GM21619 (cell line): Measurements from ENCODE around the gene CST11.
A peak's percentile ranks its signal among the peaks of the same experiment; 100 is the strongest.

Source experiments
- ATAC-seq: cut with Tn5 transposase; IDR thresholded peaks from one replicate; pipeline ENCODE4 v1.9.1; 2021; ENCODE audit not compliant: unreplicated experiment

CST11 gene

GRCh38 chr20:23454816-23455215 is 2.1 kb upstream of the CST11 start:
- ATAC-seq: no peak

DNA sequence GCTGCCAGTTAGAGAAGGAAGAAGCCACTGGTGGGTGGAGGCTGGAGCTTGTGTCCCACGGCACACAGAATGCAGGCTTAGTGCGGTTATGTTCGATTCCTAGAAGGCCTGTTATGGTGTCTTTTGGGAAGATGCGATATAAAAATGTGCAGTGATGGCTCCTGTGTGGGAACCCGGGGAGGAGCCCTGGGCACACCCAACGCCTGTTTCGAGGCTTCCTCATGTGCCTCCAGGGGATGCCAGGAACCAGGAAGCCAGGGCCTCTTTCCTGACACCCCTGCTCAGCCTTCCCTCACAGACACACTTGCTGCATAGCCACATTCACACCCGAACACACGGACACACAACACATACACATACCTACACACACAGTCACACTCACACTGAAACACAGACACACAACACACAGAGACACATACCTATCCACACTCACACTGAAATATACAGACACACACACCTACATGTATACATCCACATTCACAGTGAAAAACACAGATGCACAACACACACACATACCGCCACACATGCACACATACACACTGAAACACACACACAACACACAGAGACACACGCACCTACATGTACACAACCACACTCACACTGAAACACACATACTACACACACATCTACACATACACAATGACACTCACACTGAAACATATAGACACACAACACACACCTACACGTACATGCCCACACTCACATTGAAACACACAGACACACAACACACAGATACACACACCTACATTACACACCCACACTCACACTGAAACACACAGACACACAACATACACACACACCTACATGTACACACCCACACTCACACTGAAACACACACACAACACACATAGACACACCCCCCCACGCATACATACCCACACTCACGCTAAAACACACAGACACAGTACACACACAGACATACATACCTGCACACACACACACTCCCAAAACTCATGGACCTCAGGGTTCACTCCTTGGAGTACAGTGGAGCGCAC is 1.2 kb upstream of the CST11 start:
- no peak for ATAC-seq

- ATAC-seq: no peak
Observed at GRCh38 chr20:23451956-23452487, 654 bp downstream of the CST11 start.

GRCh38 chr20:23450877-23451276 is 1.8 kb downstream of the CST11 start:
- ATAC-seq: no peak

- no peak for ATAC-seq
Observed at GRCh38 chr20:23449421-23449820, 3.3 kb downstream of the CST11 start.

DNA sequence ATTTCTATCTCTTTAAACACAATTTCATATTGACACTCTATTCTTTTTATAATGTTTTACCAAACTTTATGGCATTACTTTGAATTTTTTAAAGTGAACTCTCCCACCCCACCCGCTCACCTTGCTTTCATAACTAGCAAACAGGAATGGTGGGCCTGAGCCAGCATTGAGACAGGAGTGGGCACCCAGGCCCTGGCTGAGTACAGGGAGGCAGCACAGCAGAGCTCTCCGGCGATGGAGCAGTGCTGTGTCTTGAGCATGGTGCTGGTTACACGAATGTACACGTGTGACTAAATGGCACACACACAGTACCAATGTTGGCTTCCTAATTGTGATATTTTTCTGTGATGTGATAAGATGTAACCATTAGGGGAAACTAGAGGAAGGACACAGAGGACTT is 4.5 kb downstream of the CST11 start:
- no peak for ATAC-seq

DNA sequence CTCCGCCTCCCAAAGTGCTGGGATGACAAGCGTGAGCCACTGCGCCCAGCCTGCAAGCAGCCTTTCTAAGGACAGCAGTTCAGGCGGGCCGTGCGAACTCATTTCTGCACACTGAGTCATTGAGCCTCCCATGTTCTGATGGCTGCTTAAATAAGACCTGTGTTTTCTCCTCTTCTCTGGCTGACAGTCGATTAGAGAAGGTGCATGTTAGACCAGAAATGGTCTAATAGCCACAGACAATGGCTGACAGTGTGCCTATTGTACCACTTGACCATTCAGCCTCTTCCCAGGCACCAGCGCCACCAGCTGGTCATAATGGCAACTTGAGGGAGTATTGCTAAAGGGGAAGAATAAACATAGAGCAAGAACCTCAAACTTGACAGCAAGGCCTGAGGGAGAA is 6.2 kb downstream of the CST11 start:
- ATAC-seq: no peak

GRCh38 chr20:23445596-23446217 is 7.0 kb downstream of the CST11 start:
- no peak for ATAC-seq

DNA sequence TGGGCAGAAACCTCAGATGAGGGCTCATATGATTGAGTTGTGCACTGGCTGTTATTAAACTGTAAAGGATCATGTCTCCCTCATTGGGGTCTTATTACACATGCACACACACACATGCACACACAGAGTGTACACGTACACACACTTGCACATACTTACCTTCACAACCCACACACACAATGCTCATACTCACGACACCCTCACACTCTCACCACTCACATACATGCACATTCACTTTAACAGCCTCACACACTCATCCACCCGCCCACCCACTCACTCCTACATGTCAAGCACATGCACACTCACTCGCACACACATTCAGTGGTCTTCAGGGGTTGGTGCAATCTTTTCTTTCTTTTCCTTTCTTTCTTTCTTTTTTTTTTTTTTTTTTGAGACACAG is 7.8 kb downstream of the CST11 start:
- no peak for ATAC-seq

- ATAC-seq: no peak
Observed at GRCh38 chr20:23442436-23442835, 10.2 kb downstream of the CST11 start.

DNA sequence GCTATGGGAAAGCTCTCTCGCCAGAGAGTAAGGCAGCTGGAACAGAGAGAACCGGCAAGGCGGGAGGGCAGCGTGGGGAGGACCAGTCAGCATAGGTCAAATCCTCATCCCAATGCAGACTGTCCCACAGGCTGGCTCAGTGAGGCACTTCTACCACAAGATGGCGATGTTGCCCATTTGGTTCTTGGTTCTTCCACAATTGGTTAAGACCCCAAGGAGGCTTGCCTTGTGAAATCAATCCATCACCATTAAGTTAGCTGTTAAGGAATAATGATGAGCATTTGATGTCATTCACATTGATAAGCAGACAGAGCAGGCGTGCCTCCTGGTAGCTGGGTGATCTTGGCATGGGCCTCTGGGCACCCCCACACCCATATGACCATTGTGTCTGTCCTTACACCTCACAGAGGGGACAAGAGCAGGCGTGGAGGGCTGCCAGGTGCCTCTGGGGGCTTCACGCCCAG is 10.8 kb downstream of the CST11 start:
- peak; percentile 80 for ATAC-seq

DNA sequence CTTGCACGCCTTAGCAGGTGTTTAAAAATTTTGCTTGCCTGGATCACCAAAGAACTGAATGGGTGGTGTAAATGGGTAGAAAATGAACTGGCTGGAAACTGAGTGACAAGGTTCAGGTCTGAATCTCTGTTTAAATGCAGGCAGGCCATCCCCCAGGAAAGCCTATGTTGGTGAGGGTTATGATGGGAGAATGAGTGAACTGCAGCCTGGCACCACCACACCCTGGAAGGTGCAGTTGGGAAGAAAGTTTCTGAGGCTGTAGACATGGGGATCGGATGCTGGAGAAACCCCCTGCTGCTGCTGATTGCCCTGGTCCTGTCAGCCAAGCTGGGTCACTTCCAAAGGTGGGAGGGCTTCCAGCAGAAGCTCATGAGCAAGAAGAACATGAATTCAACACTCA is 12.7 kb downstream of the CST11 start:
- ATAC-seq: no peak

DNA sequence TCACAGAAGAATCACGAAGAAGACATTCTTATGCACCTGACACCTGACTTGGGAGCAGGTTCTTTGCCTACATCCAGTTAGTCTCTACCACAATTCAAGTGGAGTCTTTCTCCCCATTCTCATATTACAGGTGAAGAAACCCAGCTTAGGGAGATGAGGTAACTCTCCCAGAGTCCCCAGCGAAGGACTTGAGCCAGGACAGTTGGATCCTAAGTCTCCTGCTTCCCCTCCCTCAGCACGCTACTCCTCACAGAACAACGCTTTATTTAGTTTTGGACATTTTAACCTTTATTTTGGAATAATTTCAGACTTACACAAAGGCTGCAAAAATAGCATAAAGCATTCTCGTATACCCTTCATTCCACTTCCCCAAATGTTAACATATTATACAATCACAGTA is 14.0 kb downstream of the CST11 start:
- ATAC-seq: no peak

- ATAC-seq: no peak
Observed at GRCh38 chr20:23437126-23437899, 15.4 kb downstream of the CST11 start.

DNA sequence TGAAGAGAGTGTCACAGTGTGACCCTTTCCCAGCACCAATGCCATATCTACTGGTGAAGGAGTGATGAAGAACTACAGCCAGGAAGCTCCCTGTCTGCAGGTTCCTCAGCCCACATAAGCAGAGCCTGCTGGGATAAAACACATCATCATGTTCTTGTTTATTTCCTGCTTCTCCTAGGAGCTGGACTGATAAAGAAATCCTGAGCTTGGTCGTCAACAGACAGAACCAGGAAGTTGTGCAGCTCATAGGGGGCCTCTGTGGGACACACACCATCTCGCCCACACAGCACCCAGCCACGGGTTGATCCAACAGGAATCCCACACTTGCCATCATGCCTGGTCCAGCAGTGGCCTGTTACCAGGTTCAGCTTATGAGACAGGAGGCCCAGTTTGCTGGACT is 16.0 kb downstream of the CST11 start:
- no peak for ATAC-seq

DNA sequence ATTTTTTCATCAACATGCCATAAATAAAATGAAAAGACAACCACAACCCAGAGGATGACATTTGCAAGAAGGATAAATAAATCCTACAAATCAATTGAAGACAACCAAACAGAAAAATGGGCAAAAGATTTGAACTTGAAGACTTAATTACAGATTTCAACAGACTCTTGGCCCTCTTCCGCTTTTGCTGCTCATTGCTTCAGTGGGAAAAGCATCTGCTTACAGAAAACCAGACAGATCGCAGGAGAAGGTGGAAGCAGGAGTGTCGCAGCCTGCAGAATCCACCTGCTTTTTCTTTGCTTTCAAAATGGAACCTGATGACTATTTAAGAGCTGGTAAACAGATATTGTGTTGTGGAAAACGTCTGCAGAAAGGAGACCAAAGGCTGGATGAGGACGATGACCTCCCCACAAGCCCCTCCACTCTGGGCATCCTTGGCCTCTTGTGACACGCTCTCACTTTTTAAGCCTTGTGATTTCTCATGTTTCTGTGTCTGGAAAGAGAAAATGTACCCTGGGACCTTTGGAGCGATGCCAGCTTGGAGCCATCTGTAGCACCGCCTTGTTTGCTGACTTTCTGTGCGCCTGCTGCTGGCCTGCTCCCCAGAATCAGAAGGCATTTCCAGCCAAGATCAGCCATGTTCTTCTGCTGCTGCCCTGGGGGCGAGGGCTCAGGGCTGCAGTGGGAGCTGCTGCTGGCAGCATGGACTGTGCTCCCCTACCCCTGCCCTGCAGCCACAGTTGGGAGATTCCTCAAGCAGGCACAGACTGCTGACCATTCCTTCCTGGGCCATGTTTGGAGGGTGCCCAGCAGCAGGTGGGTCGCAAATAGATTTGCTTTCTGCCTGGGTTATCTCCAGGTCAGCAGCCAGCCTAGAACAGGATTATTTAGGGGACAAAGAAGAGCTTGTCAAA is 16.8 kb downstream of the CST11 start:
- ATAC-seq: no peak

GRCh38 chr20:23434521-23435313 is 18.0 kb downstream of the CST11 start:
- ATAC-seq: no peak

DNA sequence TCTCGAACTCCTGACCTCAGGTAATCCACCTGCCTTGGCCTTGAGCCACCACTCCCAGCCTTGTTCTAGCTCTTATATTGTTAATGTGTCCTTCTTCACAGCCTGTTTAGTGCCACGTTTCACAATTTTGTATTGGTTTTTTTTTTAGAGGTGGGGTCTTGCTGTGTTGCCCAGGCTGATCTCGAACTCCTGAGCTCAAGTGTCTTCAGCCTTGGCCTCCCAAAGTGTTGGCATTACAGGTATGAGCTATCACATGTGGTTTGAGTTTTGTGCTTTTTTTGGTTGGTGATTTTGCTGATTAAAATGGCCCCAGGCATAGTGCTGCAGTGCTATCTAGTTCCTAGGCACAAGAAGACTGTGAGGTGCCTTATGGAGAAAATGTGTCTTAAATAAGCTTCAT is 19.0 kb downstream of the CST11 start:
- ATAC-seq: no peak

- no peak for ATAC-seq
Observed at GRCh38 chr20:23425129-23425528, 27.5 kb downstream of the CST11 start.
